HCT116 (cell line): Measurements from ENCODE around the gene UBQLN1.

Experiments
- EZH2 ChIP-seq: fragments of 200-600 bp; sonication (generic); IDR thresholded peaks from 2 replicates; pipeline ENCODE4 v1.6.1; 2017; ENCODE audit warnings: antibody characterized with exemption, mixed run types
- EZH2phosphoT487 ChIP-seq: fragments of 200-600 bp; IDR thresholded peaks from 2 replicates; pipeline ENCODE4 v1.6.1; 2018; ENCODE audit warnings: antibody characterized with exemption, borderline replicate concordance
- POLR2A ChIP-seq: IDR thresholded peaks from 2 replicates; pipeline ENCODE4 v1.7.0; 2011; ENCODE audit warnings: borderline replicate concordance; ENCODE audit not compliant: insufficient read depth, insufficient read length; ENCODE audit errors: extremely low read depth
- POLR2AphosphoS5 ChIP-seq: IDR thresholded peaks from 2 replicates; pipeline ENCODE4 v1.6.1; 2011; ENCODE audit warnings: mild to moderate bottlenecking, low read depth, low read length, moderate library complexity
- RAD21 ChIP-seq: IDR thresholded peaks from 2 replicates; pipeline ENCODE4 v1.6.1; 2012; ENCODE audit warnings: low read depth, mild to moderate bottlenecking
- SIN3A ChIP-seq: IDR thresholded peaks from 2 replicates; pipeline ENCODE4 v1.6.1; 2012; ENCODE audit warnings: low read depth
- YY1 ChIP-seq: IDR thresholded peaks from 2 replicates; pipeline ENCODE4 v1.6.1; 2011; ENCODE audit warnings: low read length, low read depth, moderate library complexity, mild to moderate bottlenecking; ENCODE audit not compliant: insufficient replicate concordance; ENCODE audit errors: extremely low read depth
- ZFX ChIP-seq: fragments of 450-650 bp; IDR thresholded peaks from 2 replicates; pipeline ENCODE4 v1.6.1; 2017
- ZNF274 ChIP-seq: fragments of 200-500 bp; sonication (Bioruptor generic); IDR thresholded peaks from 2 replicates; pipeline ENCODE4 v1.6.1; 2014; ENCODE audit warnings: mild to moderate bottlenecking, low read depth, low read length, inconsistent platforms

- TF ChIP-seq YY1 (no peak), ZFX (no peak), POLR2A (no peak), EZH2 (no peak), ZNF274 (no peak), POLR2AphosphoS5 (no peak), EZH2phosphoT487 (no peak), SIN3A (no peak), RAD21 (no peak)
Observed at GRCh38 chr9:83677596-83677995, 30.2 kb downstream of the UBQLN1 start.
